HepG2 (cell line): ENCODE data around the gene NECTIN2. TPM values are rescaled to one million over a fixed set of nuclear protein-coding genes. Genes with fewer than 3 reads are reported as not detected.

Experiments used
- ATF4 ChIP-seq, 2 experiments: fragments of 450-650 bp in 1 of 2; sonication (generic) in 1 of 2; formaldehyde crosslinking; IDR thresholded peaks; 2 replicates each; pipeline versions ENCODE4 v1.5.0 to v1.8.0; 2020 to 2022; ENCODE audit warnings: mild to moderate bottlenecking in 1 of 2, missing genetic modification reagents in 1 of 2
- IRF2 ChIP-seq: IDR thresholded peaks from 2 replicates; pipeline ENCODE4 v1.6.1; 2018; ENCODE audit warnings: missing genetic modification reagents, missing compliant biosample characterization
- KLF16 ChIP-seq, 2 experiments: sonication (generic) in 1 of 2; formaldehyde crosslinking in 1 of 2; IDR thresholded peaks; 2 replicates each; pipeline versions ENCODE4 v1.6.1 to v1.8.0; 2016 to 2023; ENCODE audit warnings: missing genetic modification reagents in 2 of 2, missing compliant biosample characterization in 1 of 2
- MBNL3 ChIP-seq: fragments of 250-450 bp; sonication (Bioruptor Pico); conservative IDR thresholded peaks from 2 replicates; pipeline ENCODE4 v1.8.0; 2022; ENCODE audit warnings: mild to moderate bottlenecking, inconsistent platforms
- MXD4 ChIP-seq: IDR thresholded peaks from 2 replicates; pipeline ENCODE4 v1.6.1; 2016; ENCODE audit warnings: mild to moderate bottlenecking, missing biosample characterization, missing genetic modification reagents
- PBX3 ChIP-seq: sonication (generic); formaldehyde crosslinking; IDR thresholded peaks from 2 replicates; pipeline ENCODE4 v1.8.1; 2023; ENCODE audit warnings: missing genetic modification reagents, inconsistent platforms, borderline replicate concordance
- PHB2 ChIP-seq: fragments of 450-650 bp; IDR thresholded peaks from 2 replicates; pipeline ENCODE4 v1.6.1; 2018; ENCODE audit not compliant: partially characterized antibody
- RFXANK ChIP-seq: IDR thresholded peaks from 2 replicates; pipeline ENCODE4 v1.6.1; 2016
- SALL1 ChIP-seq: sonication (generic); formaldehyde crosslinking; IDR thresholded peaks from 2 replicates; pipeline ENCODE4 v1.8.0; 2022; ENCODE audit warnings: mild to moderate bottlenecking, missing genetic modification reagents
- SP1 ChIP-seq, 2 experiments: fragments of 450-650 bp in 1 of 2; sonication (generic) in 1 of 2; formaldehyde crosslinking in 1 of 2; IDR thresholded peaks; 2 replicates each; pipeline versions ENCODE4 v1.4.0 to v1.6.1; 2016 to 2020; ENCODE audit warnings: missing genetic modification reagents in 1 of 2
- ZBTB34 ChIP-seq: sonication (generic); formaldehyde crosslinking; IDR thresholded peaks from 2 replicates; pipeline ENCODE4 v1.8.0; 2022; ENCODE audit warnings: mild to moderate bottlenecking, missing genetic modification reagents
- ZNF230 ChIP-seq: sonication (generic); formaldehyde crosslinking; IDR thresholded peaks from 2 replicates; pipeline ENCODE4 v1.4.0; 2020; ENCODE audit warnings: mild to moderate bottlenecking, missing genetic modification reagents
- ZNF333 ChIP-seq: sonication (generic); formaldehyde crosslinking; IDR thresholded peaks from 2 replicates; pipeline ENCODE4 v1.4.0; 2020; ENCODE audit warnings: mild to moderate bottlenecking, missing genetic modification reagents, borderline replicate concordance
- ZNF446 ChIP-seq: sonication (generic); formaldehyde crosslinking; IDR thresholded peaks from 2 replicates; pipeline ENCODE4 v1.5.0; 2020; ENCODE audit warnings: mild to moderate bottlenecking, missing genetic modification reagents
- ZNF543 ChIP-seq: sonication (generic); formaldehyde crosslinking; IDR thresholded peaks from 2 replicates; pipeline ENCODE4 v1.4.0; 2020; ENCODE audit warnings: mild to moderate bottlenecking, missing genetic modification reagents
- ZNF724P ChIP-seq: sonication (generic); formaldehyde crosslinking; IDR thresholded peaks from 2 replicates; pipeline ENCODE4 v1.8.0; 2022; ENCODE audit warnings: missing genetic modification reagents, borderline replicate concordance
- ZNF773 ChIP-seq: sonication (generic); formaldehyde crosslinking; IDR thresholded peaks from 2 replicates; pipeline ENCODE4 v1.4.0; 2020; ENCODE audit warnings: missing genetic modification reagents, borderline replicate concordance
- polyA plus RNA-seq, 8 experiments: library from polyadenylated mRNA; depleted of rRNA in 3 of 8; stranded (reverse) in 7 of 8; unstranded in 1 of 8; fragments of >200 nt; fragmentation: Illumina TruSeq in 4 of 8; extraction: Trizol in 4 of 8; gene quantifications; 2 replicates each; pipeline versions ENCODE4 v1.2.1 to v1.2.3, GENCODE V29; 2011 to 2016; ENCODE audit warnings: low read depth in 4 of 8, missing spikeins in 1 of 8, mixed read lengths in 1 of 8; ENCODE audit not compliant: insufficient read depth in 1 of 8
- total RNA-seq, 5 experiments: library from RNA; depleted of rRNA; stranded (reverse); fragments of >200 nt; fragmentation: Illumina TruSeq; extraction: Trizol; gene quantifications; 2 replicates each; pipeline ENCODE4 v1.2.3, GENCODE V29; 2016; ENCODE audit warnings: low read depth in 1 of 5
- TF ChIP-seq, protein P1 (sequence below): sonication (generic); formaldehyde crosslinking; IDR thresholded peaks from 2 replicates; pipeline ENCODE4 v1.8.1; 2023; ENCODE audit warnings: mild to moderate bottlenecking, missing genetic modification reagents
- TF ChIP-seq, protein P2 (sequence below): sonication (generic); formaldehyde crosslinking; IDR thresholded peaks from 2 replicates; pipeline ENCODE4 v1.5.0; 2020; ENCODE audit warnings: mild to moderate bottlenecking, missing genetic modification reagents, borderline replicate concordance
- TF ChIP-seq, protein P3 (sequence below): sonication (generic); formaldehyde crosslinking; IDR thresholded peaks from 2 replicates; pipeline ENCODE4 v1.8.1; 2023; ENCODE audit warnings: mild to moderate bottlenecking, missing genetic modification reagents

Gene NECTIN2
- total and polyA plus RNA-seq, 2 of the 13 experiments (the other 11 are each of a cell fraction or from before 2014, with no cell fraction given): 75.4 to 114 TPM

- no peak for TF ChIP-seq ZNF773
- peak in 1 of 2 experiments; percentile 96; a peak in 2 of 4 replicates for TF ChIP-seq KLF16 (CRISPR knock-in tag; IDR thresholded peaks at IDR 0.05)
- TF ChIP-seq ZNF333 (CRISPR knock-in tag): no peak
- peak; percentile 99 for TF ChIP-seq SALL1 (CRISPR knock-in tag)
- TF ChIP-seq, protein P1, sequence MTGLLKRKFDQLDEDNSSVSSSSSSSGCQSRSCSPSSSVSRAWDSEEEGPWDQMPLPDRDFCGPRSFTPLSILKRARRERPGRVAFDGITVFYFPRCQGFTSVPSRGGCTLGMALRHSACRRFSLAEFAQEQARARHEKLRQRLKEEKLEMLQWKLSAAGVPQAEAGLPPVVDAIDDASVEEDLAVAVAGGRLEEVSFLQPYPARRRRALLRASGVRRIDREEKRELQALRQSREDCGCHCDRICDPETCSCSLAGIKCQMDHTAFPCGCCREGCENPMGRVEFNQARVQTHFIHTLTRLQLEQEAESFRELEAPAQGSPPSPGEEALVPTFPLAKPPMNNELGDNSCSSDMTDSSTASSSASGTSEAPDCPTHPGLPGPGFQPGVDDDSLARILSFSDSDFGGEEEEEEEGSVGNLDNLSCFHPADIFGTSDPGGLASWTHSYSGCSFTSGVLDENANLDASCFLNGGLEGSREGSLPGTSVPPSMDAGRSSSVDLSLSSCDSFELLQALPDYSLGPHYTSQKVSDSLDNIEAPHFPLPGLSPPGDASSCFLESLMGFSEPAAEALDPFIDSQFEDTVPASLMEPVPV: peak; percentile 86
- TF ChIP-seq ZNF230: no peak
- TF ChIP-seq MBNL3 (CRISPR knock-in tag): no peak
- TF ChIP-seq ATF4 (CRISPR knock-in tag; IDR thresholded peaks at IDR 0.05): peak in 1 of 2 experiments; percentile 90; a peak in 2 of 4 replicates
- TF ChIP-seq ZNF724P (CRISPR knock-in tag): no peak; the same call in 1 of the 2 replicates
- no peak for TF ChIP-seq PHB2
- TF ChIP-seq, protein P2, sequence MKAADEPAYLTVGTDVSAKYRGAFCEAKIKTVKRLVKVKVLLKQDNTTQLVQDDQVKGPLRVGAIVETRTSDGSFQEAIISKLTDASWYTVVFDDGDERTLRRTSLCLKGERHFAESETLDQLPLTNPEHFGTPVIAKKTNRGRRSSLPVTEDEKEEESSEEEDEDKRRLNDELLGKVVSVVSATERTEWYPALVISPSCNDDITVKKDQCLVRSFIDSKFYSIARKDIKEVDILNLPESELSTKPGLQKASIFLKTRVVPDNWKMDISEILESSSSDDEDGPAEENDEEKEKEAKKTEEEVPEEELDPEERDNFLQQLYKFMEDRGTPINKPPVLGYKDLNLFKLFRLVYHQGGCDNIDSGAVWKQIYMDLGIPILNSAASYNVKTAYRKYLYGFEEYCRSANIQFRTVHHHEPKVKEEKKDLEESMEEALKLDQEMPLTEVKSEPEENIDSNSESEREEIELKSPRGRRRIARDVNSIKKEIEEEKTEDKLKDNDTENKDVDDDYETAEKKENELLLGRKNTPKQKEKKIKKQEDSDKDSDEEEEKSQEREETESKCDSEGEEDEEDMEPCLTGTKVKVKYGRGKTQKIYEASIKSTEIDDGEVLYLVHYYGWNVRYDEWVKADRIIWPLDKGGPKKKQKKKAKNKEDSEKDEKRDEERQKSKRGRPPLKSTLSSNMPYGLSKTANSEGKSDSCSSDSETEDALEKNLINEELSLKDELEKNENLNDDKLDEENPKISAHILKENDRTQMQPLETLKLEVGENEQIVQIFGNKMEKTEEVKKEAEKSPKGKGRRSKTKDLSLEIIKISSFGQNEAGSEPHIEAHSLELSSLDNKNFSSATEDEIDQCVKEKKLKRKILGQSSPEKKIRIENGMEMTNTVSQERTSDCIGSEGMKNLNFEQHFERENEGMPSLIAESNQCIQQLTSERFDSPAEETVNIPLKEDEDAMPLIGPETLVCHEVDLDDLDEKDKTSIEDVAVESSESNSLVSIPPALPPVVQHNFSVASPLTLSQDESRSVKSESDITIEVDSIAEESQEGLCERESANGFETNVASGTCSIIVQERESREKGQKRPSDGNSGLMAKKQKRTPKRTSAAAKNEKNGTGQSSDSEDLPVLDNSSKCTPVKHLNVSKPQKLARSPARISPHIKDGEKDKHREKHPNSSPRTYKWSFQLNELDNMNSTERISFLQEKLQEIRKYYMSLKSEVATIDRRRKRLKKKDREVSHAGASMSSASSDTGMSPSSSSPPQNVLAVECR (CRISPR knock-in tag): peak; percentile 82; the same call in 1 of the 2 replicates
- peak; percentile 84 for TF ChIP-seq MXD4 (CRISPR knock-in tag)
- no peak for TF ChIP-seq SP1 (IDR thresholded peaks at IDR 0.05)
- TF ChIP-seq SP1 (CRISPR knock-in tag; IDR thresholded peaks at IDR 0.05): peak; percentile 55
- no peak for TF ChIP-seq ZNF446 (CRISPR knock-in tag)
- peak; percentile 96 for TF ChIP-seq RFXANK (CRISPR knock-in tag)
- 0 out of 2 replicates have a peak, but pooled peaks have one; percentile 11 for TF ChIP-seq ZNF543 (CRISPR knock-in tag)
- no peak for TF ChIP-seq PBX3 (CRISPR knock-in tag)
- peak; percentile 96 for TF ChIP-seq IRF2 (CRISPR knock-in tag)
- TF ChIP-seq, protein P3, sequence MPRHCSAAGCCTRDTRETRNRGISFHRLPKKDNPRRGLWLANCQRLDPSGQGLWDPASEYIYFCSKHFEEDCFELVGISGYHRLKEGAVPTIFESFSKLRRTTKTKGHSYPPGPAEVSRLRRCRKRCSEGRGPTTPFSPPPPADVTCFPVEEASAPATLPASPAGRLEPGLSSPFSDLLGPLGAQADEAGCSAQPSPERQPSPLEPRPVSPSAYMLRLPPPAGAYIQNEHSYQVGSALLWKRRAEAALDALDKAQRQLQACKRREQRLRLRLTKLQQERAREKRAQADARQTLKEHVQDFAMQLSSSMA (CRISPR knock-in tag): peak; percentile 42; the same call in 1 of the 2 replicates
- peak; percentile 97 for TF ChIP-seq ZBTB34 (CRISPR knock-in tag)
Observed at GRCh38 chr19:44924243-44924725, 78.2 kb downstream of the NECTIN2 start (continued).
